K562 (cell line): ENCODE measurements around the gene CNOT10.

Experiments
- FOXJ3 ChIP-seq: sonication (generic); formaldehyde crosslinking; IDR thresholded peaks from 2 replicates; pipeline ENCODE4 v1.4.0; 2020; ENCODE audit warnings: mild to moderate bottlenecking, missing genetic modification reagents
- NR2C2 ChIP-seq, 2 experiments: fragments of 200-800 bp in 1 of 2; sonication (Bioruptor generic) in 1 of 2; sonication (generic) in 1 of 2; formaldehyde crosslinking in 1 of 2; IDR thresholded peaks; 2 replicates each; pipeline versions ENCODE4 v1.6.1 to v1.8.0; 2016 to 2022; ENCODE audit warnings: mild to moderate bottlenecking in 1 of 2, missing compliant biosample characterization in 1 of 2, missing genetic modification characterization in 1 of 2, missing genetic modification reagents in 1 of 2

DNA sequence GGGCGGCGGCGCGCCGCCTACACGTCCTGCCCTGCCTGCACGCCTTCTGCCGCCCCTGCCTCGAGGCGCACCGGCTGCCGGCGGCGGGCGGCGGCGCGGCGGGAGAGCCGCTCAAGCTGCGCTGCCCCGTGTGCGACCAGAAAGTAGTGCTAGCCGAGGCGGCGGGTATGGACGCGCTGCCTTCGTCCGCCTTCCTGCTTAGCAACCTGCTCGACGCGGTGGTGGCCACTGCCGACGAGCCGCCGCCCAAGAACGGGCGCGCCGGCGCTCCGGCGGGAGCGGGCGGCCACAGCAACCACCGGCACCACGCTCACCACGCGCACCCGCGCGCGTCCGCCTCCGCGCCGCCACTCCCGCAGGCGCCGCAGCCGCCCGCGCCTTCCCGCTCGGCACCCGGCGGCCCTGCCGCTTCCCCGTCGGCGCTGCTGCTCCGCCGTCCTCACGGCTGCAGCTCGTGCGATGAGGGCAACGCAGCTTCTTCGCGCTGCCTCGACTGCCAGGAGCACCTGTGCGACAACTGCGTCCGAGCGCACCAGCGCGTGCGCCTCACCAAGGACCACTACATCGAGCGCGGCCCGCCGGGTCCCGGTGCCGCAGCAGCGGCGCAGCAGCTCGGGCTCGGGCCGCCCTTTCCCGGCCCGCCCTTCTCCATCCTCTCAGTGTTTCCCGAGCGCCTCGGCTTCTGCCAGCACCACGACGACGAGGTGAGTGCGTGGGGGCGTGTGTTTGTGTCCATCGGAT lies 133.4 kb downstream of the CNOT10 start:
- TF ChIP-seq NR2C2 (CRISPR knock-in tag; IDR thresholded peaks at IDR 0.05) (no peak), NR2C2 (tag; IDR thresholded peaks at IDR 0.05) (no peak), FOXJ3 (CRISPR knock-in tag) (no peak)
